NCI-H2171 treated with DMSO at 0.1 percent for 48 hours (cell line): ENCODE data around the gene COX19.
"Not testable (repeated sequence)": the region's sequence is repeated elsewhere in the genome, so short reads cannot be mapped to it uniquely, and the experiment has no call there.

Experiments
- DNase-seq: peaks from one replicate; lab custom pipeline; 2025; lab: John Stamatoyannopoulos, UW

Gene COX19

GRCh38 chr7:943793-944192 is 31.6 kb downstream of the COX19 start:
- DNase-seq: not testable (repeated sequence)

GRCh38 chr7:940599-941408 is 34.5 kb downstream of the COX19 start:
- no peak for DNase-seq

DNA sequence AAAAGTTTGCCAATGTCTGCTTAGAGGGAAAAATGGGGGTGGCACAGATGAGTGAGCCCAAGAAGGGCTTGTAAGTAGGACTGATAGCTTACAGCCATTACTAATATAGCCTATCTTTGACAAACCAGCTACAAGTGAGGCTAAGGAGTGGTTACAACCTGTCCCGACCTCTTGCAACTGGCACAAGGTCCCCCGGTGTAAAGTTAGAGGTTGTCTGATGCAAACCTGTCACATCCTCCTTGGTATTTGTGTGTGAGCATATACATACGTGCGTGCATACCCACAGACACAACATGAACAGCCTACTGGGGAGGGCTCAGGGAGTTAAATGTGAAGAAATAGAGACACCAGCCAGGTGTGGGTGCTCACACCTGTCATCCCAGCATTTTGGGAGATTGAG is 35.5 kb downstream of the COX19 start:
- no peak for DNase-seq

- no peak for DNase-seq
Observed at GRCh38 chr7:938546-939185, 36.7 kb downstream of the COX19 start.

DNA sequence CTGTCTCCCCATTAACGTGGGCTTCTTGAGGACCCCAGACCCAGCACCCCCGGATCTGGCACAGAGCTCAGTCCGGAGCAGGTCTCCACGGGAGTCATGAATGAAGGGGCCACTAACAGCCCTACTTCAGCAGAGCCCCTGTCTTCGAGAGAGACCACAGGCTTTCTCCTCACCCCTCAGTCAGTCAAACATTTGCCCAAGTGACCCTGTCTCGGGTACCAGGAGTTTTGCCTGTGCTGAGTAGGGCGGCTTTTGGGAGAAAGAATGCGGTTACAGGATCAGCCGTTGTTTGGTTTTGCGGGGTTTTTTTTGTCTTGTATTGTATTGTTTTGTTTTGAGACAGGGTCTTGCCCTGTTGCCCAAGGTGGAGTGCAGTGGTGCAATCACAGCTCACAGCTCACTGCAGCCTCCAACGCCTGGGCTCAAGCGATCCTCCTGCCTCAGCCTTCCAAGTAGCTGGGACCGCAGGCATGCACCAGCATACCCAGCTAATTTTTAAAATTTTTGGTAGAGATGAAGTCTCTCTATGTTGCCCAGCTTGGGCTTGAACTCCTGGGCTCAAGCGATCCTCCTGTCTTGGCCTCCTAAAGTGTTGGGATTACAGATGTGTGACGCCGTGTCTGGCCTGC is 37.4 kb downstream of the COX19 start:
- DNase-seq: no peak

DNA sequence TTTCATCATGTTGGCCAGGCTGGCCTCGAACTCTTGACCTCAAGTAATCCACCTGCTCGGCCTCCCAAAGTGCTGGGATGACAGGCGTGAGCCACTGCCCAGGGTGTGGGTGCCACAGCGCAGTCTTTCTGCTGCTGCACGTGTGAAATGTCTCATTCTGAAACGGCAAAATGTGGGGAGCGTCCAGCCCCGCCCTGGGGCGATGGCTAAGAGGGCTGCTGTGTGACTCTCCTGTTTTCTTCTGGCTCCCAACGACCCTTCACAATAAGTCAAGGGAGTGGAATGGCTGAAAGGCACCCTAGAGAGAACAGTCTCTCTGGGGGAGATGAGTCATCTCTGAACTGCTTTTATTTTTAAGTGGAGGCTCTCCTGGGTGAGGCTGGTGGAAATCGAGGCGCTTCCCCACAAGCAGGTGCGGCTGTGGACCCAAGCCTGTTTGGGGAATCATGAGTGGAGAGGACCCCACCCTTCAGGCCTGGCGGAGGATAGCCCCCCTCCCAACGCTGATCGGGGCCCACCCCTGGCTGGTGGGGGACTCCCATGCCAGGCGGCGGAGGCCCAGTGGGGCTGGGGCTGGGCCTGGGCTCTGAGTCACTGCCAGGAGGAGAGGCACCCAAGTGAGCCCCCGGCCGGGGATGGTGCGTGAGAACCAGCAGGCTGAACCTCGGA is 38.8 kb downstream of the COX19 start:
- no peak for DNase-seq

DNA sequence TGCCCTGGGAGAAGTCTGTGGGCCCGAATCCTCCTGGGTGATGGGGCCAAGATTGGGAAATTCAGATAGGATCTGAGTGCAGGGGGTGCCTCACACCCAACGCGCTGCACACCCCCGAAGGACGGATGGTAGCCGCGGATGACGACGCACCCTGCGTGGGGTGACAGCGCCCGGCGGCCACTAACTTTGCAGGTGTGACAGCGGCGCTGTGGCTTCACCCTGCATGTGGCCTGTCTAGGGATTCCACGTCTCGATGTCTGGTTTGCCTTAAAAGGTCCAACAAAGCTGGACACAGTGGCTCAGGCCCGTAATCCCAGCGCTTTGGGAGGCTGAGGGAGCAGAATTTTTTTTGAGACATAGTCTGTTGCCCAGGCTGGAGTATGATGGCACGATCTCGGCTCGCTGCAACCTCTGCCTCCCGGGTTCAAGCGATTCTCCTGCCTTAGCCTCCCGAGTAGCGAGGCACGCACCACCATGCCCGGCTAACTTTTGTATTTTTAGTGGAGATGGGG is 39.4 kb downstream of the COX19 start:
- DNase-seq: no peak

DNA sequence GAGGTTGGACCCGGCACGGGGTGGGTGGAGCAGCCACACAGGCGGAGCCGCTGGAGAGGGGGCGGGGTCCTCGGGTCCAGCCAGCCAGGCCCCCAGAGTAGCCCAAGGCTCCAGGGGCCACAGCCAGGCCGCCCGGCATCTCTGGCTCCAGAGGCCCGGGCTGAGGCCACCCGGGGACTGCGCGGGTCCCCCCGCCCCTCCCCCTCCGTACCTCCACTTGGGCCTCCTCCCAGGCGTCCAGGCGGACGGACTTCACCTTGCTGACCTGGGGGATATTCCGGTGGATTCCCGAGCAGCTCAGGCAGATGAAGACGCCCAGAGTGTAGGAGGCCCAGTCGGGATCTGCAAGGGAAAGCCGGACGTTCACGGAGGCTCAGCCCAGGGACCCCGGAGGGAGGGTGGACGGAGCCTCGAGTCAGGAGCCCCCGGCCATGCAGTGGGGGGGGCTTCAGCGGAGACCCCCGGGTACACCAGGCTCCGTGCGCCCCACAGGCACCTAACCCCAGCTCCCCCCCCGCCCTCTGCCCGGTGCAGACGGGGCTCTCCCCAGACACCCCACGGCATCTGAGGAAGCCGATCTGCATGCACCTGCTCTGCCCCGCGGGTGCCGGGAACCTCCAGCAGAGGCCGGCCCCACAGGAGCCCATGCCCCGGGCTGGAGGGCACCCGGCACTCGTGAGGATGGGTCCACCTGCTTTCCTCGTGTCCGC is 40.0 kb downstream of the COX19 start:
- DNase-seq: no peak

GRCh38 chr7:934469-935163 is 40.7 kb downstream of the COX19 start:
- no peak for DNase-seq

- DNase-seq: no peak
Observed at GRCh38 chr7:932651-932975, 42.7 kb downstream of the COX19 start.

GRCh38 chr7:931871-932650 is 43.3 kb downstream of the COX19 start:
- DNase-seq: no peak

DNA sequence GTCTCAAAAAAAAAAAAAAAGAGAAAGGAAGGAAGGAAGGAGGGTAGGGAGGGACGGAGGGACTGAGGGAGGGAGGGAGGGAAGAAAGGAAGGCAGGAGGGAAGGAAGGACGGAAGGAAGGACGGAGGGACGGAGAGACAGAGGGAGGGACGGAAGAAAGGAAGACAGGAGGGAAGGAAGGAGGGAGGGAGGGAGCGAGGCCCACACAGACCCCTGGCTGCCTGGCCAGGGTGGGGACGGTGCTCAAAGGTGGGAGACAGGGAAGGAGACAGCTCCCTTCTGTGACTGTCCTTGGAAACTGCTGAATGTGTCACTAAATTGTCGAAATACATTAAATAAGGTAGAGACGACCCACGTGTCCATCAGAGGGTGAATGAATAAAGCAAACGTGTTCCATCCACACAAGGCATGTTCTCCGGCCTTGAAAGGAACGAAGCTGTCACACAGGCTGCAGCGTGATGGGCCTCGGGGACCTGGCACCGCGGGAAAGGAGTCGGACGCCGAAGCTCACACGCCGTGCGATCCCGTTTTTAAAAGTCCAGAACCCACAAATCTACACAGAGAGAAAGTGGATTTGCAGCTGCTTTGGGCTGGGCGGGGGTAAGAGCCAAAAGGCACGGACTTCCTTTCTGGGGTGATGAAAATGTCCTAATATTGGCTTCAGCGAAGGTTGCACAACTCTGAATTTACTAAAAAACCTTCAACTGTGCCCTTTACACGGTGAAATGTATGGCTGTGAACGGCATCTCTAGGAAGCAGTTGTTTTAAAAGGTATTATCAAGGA is 44.2 kb downstream of the COX19 start:
- no peak for DNase-seq

DNA sequence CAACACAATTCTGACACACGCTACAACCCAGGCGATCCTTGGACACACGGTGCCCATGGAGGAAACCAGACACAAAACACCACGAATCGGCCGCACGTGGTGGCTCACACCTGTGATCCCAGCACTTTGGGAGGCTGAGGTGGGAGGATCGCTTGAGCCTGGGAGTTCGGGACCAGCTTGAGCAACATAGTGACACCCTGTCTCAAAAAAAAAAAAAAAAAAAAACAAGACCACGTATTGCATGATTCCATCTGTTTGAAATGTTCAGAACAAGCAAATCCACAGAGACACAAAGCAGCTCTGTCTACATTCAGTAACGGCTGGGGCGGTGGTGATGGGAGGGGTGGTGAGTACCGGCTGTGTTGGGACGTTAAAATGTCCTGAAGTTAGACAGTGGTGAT is 46.0 kb downstream of the COX19 start:
- no peak for DNase-seq

GRCh38 chr7:927031-927671 is 48.2 kb downstream of the COX19 start:
- DNase-seq: no peak

DNA sequence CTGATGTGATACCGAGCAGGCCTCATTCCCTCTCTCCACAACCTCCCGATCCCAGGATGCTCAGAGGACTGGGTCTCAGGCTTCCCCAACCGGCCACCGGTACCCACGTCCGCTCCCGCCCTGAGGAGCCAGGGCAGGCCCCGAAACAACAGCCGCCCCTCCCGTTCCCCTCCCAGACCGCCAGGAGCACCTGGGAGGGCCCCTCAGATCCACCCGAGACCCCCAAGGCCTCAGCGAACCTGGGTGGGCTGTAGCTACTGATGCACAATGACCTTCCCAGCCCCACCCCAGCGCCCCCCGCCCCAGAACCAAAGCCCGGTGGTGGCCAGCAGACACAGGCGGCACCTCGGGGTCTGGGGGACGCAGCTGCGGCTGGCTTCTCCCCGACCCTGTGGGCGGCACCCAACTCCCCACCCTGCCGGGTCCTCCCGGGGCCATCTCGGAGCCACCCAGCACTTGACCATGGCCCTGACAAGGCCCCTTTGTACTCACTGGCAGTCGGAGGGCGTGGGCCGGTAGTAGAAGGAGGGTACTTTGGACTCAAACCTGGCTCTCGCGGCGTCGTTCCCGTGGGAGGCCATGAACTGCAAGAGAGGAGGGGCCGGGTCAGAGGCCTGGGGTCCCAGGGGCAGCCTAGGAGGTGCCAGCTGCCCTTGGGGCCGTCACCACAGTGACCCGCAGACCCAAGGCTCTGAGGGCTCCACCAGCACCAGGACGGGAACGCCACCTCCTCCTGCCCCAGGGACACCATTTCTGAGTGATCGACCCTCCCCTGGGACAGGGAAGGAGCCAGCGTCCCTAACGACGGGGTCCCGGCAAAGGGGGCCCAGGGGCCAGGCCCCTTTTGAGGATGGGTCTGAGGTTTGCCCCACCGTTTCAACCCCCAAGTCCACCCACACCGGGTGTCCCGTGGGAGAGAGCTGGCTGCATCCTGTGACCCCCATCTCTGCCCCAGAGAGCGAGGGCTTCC is 49.0 kb downstream of the COX19 start:
- DNase-seq: no peak

DNA sequence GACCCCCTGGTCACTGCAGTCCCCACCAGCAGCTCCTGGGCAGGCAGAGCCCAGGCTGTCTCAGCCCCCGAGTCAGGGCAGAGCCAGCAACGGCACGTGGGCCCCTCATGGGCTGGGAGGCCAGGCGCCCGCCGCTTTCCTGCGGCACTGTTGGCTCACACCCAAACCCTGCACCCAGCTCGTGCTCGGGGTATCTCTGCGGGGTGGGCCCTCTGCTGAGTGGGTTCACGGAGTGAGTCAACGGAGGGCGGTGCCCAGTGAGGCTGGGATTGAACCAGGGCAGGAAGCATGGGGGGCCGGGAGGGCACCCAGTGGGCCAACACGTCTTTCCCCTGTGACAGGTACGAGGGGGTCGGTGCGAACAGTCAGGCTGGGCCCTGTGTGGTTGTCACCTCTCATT is 49.7 kb downstream of the COX19 start:
- no peak for DNase-seq

DNA sequence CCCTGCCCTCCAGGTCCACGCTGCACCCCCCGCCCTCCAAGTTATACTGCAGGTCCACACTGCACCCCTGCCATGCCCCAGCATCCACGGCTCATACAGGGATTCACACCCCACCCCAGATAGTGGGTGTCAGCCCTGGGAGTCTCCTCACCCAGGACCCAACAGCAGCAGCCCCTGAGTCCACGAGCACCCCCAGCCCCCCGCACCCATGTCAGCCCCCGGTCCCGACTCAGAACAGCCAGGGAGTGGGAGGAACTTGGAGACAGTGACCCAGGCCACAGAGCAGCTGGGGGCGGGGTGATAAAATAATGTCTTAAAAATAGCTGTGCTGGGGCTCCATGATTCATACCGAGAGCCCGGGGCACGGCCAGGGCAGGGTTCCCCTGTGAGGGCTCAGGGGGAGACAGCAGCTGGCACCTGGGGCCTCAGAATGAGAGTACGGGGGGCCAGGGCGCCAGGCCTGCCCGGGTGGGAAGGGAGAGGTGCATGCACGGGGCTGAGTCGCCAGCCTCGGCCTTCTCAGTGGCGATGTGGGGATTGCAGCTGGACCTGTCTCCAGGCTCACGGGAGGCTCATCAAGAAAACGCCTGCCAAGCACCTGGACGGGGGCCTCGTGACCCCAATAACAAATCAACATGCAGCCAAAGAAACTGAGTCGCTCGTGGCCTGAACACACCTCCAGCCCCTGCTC is 50.7 kb downstream of the COX19 start:
- no peak for DNase-seq
